Activated CD4-positive, alpha-beta T cell treated with anti-CD3 and anti-CD28 coated beads, Interleukin-10, Interleukin-2, amounts not matched to agents 100 ng/mL and 50 ng/mL, durations not matched to agents 16 hours and 8 hours (primary cell): Measurements from ENCODE around the gene MCMBP.

ENCODE experiments used
- DNase-seq: peaks from one replicate; pipeline ENCODE4 v3.0.0-alpha.2; 2020

Gene MCMBP

DNA sequence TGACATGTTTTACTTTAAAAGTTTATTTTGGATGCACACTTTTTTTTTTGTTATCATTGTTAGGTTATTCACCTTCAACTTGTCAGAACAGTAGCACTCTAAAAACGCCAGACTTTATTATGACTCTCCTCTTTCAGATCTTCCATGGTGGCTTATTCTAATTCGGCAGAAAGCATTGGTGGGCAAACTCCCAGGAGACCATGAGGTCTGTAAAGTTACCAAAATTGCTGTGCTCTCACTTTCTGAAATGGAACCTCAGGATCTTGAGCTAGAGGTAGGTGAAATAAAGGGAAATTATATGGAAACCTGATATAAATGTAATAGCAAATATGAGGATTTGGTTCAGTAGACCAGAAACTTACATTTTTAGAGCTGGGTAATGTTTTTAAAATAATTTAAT is 91.1 kb downstream of the MCMBP start:
- DNase-seq, result no peak

DNA sequence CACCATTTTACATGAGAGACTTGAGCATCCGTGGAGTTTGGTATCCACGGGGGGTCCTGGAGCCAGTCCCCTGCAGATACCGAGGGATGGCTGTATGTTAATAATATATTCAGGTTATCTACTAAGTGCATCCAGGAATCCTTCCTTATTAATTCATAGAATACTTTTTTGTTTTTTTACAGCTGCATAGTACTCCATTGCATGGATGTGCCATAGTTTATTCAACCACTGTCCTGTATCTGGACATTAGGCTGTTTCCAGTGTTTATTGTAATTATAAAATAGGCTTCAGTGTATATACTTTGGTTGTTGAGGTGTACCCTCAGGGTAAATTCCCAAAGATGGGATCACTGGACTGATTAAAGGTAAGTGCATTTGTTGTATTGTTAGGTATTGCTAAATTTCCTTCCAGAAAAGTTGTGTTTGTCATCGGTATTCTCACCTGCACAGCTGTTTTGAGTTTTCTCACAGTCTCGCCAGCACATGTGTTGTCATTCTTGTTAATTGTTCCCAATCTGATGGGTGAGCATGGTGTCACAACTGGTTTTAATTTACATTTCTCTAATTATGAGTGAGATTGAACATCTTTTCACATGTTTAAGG is 91.7 kb downstream of the MCMBP start:
- DNase-seq, result no peak
